ENCODE results near the gene AGBL4. TPM values are rescaled to one million over a fixed set of nuclear protein-coding genes. Genes with fewer than 3 reads are reported as not detected.

Gene AGBL4
- total and polyA plus RNA-seq, 9 of the 15 experiments (the other 6 are each of a cell fraction or from before 2014, with no cell fraction given) = 0.11 TPM; not detected in 7

DNA sequence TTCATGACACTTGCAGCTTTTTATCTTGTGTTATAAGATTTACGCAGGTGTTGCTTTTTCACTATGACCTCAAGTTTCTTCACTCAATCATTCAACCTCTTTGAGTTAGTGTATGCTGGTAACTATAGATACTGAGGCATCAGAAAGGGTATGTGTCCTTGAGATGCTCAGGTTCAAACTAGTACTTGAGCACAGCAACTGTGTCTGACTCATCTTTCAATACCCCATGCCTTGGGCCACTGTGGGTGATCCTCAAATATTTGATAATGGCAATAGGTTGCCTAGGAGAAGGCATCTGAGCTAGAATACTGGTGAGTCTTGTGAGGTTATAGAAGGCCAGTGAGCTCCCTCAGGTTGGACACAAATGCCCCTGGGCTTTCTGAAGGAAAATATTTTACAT, 1463.6 kb downstream of the AGBL4 start (continued):
- TF ChIP-seq, protein P1, sequence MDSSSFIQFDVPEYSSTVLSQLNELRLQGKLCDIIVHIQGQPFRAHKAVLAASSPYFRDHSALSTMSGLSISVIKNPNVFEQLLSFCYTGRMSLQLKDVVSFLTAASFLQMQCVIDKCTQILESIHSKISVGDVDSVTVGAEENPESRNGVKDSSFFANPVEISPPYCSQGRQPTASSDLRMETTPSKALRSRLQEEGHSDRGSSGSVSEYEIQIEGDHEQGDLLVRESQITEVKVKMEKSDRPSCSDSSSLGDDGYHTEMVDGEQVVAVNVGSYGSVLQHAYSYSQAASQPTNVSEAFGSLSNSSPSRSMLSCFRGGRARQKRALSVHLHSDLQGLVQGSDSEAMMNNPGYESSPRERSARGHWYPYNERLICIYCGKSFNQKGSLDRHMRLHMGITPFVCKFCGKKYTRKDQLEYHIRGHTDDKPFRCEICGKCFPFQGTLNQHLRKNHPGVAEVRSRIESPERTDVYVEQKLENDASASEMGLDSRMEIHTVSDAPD (CRISPR knock-in tag; IDR thresholded peaks at IDR 0.05) = no peak
- TF ChIP-seq ZNF778 (CRISPR knock-in tag; IDR thresholded peaks at IDR 0.05) = no peak

DNA sequence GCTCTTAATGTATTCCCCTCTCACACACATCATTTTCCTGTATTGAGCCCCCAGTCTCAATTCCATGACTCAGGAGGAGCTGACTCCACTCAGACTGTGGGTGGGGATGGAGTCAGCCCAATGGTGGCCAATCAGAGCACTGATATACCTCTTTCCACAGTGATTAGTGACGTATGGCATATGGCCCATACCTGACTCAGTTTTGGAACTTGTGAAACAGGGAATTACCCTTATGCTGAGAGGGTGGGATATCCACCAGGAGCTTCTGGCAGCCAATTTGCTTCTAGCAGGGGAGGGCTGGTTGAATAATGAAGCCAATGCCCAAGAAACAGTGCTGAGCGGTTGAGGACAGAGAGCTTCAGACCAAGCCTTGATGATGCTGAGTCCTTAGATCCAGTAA, 1465.4 kb downstream of the AGBL4 start:
- H3K9me3 ChIP-seq (replicated peaks; ENCODE audit: control insufficient read depth, insufficient read depth, low read depth, low read length) = no peaks in the 10 kb centered on the region
- no peak overlapping the region for H3K4me2 ChIP-seq (ENCODE audit: insufficient read depth, low read length)
- WGBS (ENCODE audit: insufficient coverage, low coverage, missing lambda C conversion rate) = 4% methylated on average over 2 of the region's 2 CpGs
- H3K27me3 ChIP-seq (ENCODE audit: control insufficient read depth in 2 of 2, insufficient read depth in 2 of 2, low read length in 2 of 2) = no peaks in the 10 kb centered on the region
- no peak for FAIRE-seq
- H3K27ac ChIP-seq (ENCODE audit: extremely low read depth, low read depth, low read length) = no peak overlapping the region
- no peaks in the 10 kb centered on the region for H4K20me1 ChIP-seq (replicated peaks; ENCODE audit: control insufficient read depth, insufficient read depth, low read length)
- intact Hi-C loops (cut with micrococcal nuclease) (no loop called here), in situ Hi-C loops (cut with MboI) (loop anchor here (10.0 kb wide), 1 partner anchor 1786 kb away; no protein-coding TSS in a partner anchor)
- no peak overlapping the region for H3K4me3 ChIP-seq
- BruUV-seq (replicated peaks) = no TSS peak
- no peaks in the 10 kb centered on the region for H3K36me3 ChIP-seq (ENCODE audit: control insufficient read depth, insufficient read depth, low read length)
- H3K9me1 ChIP-seq (ENCODE audit: control insufficient read depth, insufficient read depth, low read length) = no peaks in the 10 kb centered on the region
- no peak for TF ChIP-seq COPS2 (conservative IDR thresholded peaks at IDR 0.05)
- no peak for TF ChIP-seq RCOR1 (IDR thresholded peaks at IDR 0.05; ENCODE audit: borderline replicate concordance in 1 of 2, low read depth in 2 of 2, low read length in 2 of 2)
- TF ChIP-seq BDP1 (IDR thresholded peaks at IDR 0.05; ENCODE audit: insufficient read depth, insufficient read length) = no peak
- TF ChIP-seq, protein P2, sequence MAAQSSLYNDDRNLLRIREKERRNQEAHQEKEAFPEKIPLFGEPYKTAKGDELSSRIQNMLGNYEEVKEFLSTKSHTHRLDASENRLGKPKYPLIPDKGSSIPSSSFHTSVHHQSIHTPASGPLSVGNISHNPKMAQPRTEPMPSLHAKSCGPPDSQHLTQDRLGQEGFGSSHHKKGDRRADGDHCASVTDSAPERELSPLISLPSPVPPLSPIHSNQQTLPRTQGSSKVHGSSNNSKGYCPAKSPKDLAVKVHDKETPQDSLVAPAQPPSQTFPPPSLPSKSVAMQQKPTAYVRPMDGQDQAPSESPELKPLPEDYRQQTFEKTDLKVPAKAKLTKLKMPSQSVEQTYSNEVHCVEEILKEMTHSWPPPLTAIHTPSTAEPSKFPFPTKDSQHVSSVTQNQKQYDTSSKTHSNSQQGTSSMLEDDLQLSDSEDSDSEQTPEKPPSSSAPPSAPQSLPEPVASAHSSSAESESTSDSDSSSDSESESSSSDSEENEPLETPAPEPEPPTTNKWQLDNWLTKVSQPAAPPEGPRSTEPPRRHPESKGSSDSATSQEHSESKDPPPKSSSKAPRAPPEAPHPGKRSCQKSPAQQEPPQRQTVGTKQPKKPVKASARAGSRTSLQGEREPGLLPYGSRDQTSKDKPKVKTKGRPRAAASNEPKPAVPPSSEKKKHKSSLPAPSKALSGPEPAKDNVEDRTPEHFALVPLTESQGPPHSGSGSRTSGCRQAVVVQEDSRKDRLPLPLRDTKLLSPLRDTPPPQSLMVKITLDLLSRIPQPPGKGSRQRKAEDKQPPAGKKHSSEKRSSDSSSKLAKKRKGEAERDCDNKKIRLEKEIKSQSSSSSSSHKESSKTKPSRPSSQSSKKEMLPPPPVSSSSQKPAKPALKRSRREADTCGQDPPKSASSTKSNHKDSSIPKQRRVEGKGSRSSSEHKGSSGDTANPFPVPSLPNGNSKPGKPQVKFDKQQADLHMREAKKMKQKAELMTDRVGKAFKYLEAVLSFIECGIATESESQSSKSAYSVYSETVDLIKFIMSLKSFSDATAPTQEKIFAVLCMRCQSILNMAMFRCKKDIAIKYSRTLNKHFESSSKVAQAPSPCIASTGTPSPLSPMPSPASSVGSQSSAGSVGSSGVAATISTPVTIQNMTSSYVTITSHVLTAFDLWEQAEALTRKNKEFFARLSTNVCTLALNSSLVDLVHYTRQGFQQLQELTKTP (IDR thresholded peaks at IDR 0.05; ENCODE audit: low read depth in 1 of 2, partially characterized antibody in 2 of 2) = no peak
- TF ChIP-seq KDM4B (IDR thresholded peaks at IDR 0.05; ENCODE audit: borderline replicate concordance in 2 of 2, low read depth in 1 of 2) = no peak
- no peak for TF ChIP-seq ZC3H8 (IDR thresholded peaks at IDR 0.05)
- no peak for TF ChIP-seq ZNF77 (CRISPR knock-in tag; IDR thresholded peaks at IDR 0.05)
- TF ChIP-seq CBX1 (IDR thresholded peaks at IDR 0.05; ENCODE audit: low read depth) = no peak
- TF ChIP-seq HNRNPH1 (optimal IDR thresholded peaks at IDR 0.05; ENCODE audit: low read depth, low read length) = no peak
- no peak for TF ChIP-seq KLF16 (IDR thresholded peaks at IDR 0.05)
- TF ChIP-seq, protein P3, sequence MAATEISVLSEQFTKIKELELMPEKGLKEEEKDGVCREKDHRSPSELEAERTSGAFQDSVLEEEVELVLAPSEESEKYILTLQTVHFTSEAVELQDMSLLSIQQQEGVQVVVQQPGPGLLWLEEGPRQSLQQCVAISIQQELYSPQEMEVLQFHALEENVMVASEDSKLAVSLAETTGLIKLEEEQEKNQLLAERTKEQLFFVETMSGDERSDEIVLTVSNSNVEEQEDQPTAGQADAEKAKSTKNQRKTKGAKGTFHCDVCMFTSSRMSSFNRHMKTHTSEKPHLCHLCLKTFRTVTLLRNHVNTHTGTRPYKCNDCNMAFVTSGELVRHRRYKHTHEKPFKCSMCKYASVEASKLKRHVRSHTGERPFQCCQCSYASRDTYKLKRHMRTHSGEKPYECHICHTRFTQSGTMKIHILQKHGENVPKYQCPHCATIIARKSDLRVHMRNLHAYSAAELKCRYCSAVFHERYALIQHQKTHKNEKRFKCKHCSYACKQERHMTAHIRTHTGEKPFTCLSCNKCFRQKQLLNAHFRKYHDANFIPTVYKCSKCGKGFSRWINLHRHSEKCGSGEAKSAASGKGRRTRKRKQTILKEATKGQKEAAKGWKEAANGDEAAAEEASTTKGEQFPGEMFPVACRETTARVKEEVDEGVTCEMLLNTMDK (IDR thresholded peaks at IDR 0.05; ENCODE audit: borderline replicate concordance, insufficient read depth, low read depth, low read length, poor library complexity, severe bottlenecking) = no peak
- no peak for TF ChIP-seq SPI1 (IDR thresholded peaks at IDR 0.05; ENCODE audit: borderline replicate concordance, low read depth, low read length)
- TF ChIP-seq ZEB2 (IDR thresholded peaks at IDR 0.05) = no peak
- ATAC-seq = no peak
- no peaks in the 10 kb centered on the region for H3K79me2 ChIP-seq (ENCODE audit: control insufficient read depth, insufficient read depth, low read length)
- no peaks in the 10 kb centered on the region for H3K4me1 ChIP-seq (replicated peaks in 1 of 2; ENCODE audit: control insufficient read depth in 2 of 2, insufficient read depth in 2 of 2, low read length in 2 of 2)
- no peak overlapping the region for H3K9ac ChIP-seq (ENCODE audit: insufficient read depth in 1 of 2, low read depth in 2 of 2, low read length in 2 of 2)
- H2AFZ ChIP-seq (ENCODE audit: low read depth, low read length) = no peak overlapping the region
- POLR2A ChIA-PET = interaction anchor here (0.6 to 1.0 kb wide), 2 partner anchors 10 to 1556 kb away, joined by 3 to 4 read pairs; no protein-coding TSS in a partner anchor
- no peak for DNase-seq (ENCODE audit: extremely low read depth in 1 of 4, low spot score in 3 of 4)
- CTCF ChIA-PET (ENCODE audit: low intra/inter-chr PET ratio) = no interaction called here
